ENCODE results near the gene GARRE1.
"Not testable (repeated sequence)": the region's sequence is repeated elsewhere in the genome, so short reads cannot be mapped to it uniquely, and the experiment has no call there.

Gene GARRE1

DNA sequence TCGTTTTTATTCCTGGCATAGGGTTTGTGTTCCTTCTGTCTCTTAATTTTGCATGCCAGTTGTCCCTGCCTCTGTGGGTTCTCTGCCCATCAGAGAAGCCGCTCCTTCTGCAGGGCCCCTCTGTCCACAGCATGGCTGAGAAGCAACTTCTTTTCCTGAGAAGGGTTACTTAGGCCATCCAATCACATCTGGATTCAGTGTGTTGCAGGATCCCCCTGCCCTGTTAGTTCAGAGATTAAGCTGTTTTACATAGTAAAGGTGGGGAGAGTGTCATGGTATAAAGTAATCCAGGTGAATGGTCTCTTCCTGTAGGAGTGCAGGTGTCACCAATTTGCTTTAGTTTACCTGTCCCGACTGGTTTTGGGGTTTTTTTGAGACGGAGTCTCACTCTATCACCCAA is 22.9 kb upstream of the GARRE1 start:
- DNase-seq, result no peak

DNA sequence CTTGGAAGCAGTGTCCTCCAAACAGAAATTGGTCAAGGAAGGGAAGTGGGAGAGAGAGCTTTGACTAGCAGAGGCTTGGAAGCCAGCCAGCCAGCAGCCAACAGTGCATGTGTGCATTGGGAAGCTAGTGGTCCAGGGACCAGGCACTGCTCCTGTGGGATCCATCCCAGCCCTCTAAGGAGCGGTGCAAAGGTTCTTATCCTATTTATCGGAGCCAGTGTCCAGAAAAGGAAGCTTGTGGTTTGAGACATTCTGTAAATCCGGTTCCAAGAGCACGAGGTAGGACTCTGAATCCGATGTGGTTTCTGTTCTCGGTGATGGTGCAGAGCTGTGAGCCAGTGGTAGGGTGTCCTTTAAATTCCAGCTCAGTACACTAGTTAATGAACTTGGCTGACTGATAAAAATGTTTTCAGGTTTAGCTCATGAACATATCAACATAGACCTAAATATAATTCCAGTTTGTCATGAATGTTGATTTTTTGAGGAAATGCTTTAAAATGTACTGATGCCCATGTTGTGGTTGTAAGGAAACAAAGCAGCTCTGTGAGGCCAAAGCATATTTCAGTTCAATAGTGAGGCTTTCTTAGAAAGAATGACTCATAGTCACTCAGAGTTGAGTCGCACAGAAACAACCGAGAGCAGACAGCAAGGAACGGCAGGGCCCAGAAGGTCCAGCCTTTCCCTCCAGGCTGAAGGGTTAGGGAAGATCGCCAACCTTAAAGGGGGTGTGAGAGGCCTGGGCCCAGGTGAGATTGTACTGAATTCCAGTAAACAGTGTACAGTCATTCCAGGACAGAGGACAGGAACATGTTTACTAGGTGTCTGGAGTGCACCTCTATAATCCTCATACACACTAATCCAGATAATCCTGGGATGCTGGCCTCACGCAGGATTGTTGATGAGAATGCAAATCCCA is 21.5 kb upstream of the GARRE1 start:
- no peak for DNase-seq

DNA sequence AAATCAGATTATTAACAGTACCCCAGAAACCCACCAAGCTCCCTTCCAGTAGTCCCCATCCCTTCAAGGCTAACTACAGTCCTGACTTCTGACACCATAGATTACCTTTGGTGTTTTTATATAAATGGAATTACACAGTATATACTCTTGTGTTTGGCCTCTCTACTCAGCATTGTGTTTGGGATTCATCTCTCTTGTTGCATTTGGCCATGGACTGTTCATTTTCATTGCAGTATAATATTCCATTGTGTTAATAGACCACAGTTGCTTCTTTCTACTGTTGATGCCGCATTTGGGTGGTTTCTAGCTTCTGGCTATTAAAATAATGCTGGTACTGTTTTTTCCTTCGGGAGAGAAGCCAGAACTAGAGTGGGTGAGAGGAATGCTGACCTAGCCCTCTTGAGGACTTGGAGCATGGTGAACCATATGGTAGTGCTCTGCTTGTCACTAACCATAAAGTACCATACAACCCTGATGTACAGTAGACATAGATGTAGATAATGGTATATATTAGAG is 18.9 kb upstream of the GARRE1 start:
- no peak for DNase-seq

DNA sequence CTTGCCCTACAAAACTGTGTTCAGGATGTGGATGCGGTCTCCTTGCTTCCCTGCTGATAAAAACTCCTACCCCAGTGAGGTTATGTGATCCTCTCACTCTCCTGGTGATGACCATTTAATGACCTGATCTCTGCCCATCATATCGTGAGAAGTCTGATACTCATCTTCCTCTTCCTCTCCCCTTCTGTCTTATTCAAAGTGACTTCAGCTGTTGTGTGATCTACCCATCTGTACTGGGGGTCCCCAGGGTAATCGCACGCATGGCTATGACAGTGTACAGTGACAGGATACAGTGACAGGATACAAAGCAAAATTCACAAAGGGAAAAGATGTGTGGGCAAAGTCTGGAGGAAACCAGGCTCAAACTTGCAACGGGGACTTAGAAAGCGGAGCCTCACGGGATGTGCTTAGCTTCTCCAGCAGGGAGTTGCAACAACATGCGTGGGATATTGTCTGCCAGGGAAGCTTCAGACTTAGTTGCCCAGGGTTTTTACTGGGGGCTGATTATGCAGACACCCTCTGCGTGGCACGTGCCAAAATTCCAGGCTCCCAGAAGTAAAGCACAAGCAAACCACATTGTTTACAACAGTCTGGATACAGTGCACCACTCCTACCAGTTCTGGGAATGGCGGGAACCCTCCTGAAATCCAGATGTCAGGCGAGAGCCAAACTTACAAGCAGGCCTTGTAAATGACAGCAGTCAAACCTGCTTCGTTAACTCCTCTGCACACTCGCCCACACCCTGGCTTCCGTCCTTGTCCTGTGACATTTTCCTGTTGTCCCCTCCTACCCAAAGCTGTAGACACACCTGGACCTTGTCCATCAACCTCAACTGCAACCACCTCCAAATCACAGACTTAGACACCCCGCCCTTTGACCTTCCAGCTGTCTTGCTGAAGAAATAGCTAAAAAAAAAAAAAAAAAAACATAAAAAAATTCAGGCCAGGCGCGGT is 18.0 kb upstream of the GARRE1 start:
- no peak for DNase-seq

DNA sequence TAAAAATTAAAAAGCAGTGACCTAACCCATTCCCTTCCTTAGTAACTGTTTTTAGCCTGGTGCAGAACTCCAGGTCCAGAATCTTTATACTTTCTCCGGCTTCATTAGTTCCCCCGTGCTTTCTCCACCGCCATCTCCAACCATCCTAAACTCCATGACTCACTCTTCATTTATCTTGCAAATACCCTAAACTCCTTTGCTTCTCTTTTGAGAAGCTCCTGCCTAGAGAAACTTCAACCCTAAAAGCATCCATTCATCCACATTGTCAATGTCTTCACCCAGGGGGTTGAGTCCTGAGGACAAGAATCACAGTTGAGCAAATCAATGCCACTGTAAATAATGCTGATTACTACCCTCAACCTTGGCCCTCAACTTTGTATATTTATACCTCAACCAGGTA is 17.1 kb upstream of the GARRE1 start:
- DNase-seq, result no peak

DNA sequence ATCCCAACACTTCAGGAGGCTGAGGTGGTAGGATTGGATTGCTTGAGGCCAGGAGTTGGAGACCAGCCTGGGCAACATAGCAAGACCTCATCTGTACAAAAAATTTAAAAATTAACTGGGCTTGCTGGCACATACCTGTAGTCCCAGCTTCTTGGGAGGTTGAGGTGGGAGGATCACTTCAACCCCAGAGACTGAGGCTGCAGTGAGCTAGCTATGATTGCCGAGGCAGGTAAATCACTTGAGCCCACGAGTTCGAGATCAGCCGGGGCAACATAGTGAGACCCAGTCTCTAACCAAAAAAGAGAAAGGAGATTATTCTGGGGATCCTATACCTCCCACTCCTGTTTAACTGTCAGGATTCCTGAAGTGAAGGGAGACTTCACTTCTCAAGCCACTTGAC is 16.4 kb upstream of the GARRE1 start:
- DNase-seq, result no peak

DNA sequence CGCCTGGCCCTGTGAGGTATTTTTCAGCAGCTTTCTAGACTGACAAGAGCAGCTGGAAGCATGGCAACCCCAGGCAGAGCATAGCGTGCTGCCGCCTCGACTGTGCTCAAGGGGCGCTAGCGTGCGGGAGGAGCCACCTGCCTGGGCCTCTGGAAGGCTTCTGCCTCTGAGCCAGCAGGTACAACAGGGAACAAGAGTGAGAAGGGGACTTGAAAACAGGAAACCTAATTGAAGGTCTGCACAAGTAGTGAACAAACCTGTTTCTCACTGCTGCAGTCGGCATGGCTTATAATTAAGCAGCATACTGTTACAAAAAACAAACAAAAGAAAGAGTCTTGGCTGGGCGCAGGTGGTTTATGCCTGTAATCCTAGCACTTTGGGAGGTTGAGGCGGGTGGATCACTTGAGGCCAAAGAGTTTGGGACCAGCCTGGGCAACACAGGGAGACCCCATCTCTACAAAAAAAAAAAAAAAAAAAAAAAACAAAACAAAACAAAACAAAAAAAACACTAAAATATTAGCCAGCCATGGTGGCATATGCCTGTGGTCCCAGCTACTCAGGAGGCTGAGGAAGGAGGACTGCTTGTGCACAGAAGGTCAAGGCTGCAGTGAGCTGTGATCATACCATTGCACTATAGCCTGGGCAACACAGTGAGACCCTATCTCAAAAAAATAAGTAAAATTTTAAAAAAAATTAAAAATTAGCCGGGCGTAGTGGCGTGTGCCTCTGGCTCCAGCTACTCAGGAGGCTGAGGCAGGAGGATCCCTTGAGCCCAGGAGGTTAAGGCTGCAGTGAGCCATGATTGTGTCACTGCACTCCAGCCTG is 12.6 kb upstream of the GARRE1 start:
- no peak for DNase-seq

DNA sequence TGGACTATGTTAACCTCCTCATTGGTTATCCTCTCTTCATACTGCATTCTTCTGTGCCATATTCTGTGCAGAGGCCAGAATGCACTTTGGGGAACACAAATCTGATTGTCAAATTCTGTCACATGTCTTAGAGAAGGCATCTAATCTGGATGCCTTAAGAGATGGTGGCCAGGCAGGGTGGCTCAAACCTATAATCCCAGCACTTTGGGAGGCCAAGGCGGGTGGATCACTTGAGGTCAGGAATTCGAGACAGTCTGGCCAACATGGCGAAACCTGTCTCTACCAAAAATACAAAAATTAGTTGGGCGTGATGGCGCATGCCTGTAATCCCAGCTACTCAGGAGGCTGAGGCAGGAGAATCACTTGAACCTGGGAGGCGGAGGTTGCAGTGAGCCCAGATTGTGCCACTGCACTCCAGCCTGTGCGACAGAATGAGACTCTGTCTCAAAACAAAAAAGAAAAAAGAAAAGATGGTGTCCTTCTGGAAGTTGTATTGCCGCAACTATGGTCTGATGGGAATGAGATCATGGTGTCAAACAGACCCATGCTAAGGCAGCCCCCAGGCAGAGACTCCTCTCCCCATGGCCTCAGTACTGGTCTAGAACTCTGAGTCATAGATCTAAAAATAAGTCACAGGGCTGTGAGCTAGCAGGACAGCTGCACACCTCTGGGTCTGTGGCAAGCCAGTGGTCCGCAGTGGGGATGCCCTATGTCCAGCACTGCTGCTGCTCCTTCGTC is 11.0 kb upstream of the GARRE1 start:
- not testable (repeated sequence) for DNase-seq

DNA sequence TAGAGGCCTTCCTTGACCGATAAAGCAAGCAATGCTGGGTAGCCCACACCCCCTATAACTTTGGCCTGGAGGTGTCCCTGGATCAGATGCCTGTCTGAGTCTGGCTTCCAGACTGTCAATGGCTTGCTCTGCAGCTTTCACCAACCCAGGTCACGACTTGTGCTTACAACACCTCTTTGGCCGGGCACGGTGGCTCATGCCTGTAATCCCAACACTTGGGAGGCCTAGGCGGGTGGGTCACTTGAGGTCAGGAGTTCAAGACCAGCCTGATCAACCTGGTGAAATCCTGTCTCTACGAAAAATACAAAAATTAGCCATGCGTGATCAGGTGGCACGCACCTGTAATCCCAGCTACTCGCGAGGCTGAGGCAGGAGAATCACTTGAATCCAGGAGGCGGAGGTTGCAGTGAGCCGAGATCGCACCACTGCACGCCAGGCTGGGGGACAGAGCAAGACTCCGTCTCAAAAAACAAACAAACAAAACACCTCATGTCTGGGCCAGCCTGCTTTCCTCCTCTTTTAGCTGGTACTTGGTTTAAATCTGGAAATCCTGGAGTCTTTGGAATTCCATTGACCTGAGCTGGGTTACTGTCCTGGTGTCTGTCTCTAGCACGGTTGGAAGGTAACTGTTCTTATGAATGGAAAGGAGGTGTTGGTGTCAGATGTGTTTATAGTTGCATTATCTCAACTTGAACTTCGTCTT is 10.3 kb upstream of the GARRE1 start:
- no peak for DNase-seq

DNA sequence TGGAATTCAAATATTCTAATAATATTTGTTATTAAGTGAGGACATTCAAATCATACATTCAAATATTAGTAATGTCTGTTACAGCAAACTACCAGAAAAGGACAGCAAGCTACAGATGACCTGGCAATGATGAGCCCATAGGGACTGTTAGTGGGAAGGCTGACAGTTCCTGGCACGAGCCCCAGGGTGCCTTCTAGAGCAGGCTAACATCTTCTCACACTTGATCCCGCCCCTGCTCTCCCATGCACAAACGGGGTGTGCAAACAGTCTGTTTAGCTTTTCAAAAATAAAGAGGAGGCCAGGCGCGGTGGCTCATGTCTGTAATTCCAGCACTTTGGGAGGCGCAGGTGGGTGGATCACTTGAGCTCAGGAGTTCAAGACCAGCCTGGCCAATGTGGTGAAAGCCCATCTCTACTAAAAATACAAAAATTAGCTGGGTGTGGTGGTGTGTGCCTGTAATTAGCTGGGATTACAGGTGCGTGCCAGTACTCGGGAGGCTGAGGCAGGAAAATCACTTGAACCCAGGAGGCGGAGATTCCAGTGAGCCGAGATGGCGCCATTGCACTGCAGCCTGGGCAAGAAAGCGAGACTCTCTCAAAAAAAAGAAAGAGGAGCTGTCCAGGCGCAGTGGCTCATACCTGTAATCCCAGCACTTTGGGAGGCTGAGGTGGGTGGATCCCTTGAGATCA is 9.6 kb upstream of the GARRE1 start:
- no peak for DNase-seq

DNA sequence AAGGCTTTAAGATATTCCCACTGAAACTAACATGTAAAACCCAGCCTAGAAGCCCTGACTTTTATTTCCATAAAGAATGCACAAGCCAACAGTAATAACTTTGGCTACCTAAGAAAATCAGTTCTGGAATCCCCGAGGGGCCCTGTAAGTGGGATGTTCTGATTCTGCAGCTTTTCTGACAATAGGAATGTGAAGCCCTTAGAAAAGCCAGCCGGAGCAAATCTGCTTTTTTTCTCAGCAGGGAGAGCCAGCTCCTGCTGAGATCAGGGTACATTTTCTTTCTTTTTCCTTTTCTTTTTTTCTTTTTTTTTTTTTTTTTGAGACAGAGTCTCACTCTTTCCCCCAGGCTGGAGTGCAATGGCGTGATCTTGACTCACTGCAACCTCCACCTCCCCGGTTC is 8.0 kb upstream of the GARRE1 start:
- DNase-seq, result no peak

DNA sequence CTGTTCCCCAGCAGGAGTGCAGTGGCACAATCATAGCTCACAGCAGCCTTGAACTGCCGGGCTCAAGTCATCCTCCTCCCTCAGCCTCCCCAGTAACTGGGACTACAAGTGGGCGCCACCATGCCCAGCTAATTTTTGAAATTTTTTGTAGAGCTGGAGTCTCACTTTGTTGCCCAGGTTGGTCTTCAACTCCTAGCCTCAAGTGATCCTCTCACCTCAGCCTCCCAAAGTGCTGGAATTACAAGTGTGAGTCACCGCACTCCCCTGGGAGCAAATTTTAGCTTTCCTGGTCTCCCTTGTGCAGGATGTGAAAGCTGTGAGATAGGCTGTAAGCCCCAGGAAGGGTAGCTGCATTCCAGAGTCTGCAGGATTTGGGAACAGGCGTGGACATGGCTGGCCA is 5.4 kb upstream of the GARRE1 start:
- DNase-seq, result no peak

DNA sequence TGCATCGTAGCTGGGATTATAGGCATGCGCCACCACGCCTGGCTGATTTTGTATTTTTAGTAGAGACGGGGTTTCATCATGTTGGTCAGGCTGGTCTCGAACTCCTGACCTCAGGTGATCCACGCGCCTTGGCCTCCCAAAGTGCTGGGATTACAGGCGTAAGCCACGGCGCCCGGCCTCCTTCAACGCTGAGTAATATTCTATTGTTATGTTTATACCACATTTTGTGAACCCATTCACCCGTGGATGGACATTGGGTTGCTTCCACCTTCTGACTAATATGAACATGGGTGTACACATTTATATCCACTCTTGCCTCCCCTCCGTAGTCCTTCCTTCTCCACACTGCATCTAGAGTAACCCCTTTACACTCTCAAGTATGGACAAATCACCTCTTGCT is 1.2 kb upstream of the GARRE1 start:
- not testable (repeated sequence) for DNase-seq

DNA sequence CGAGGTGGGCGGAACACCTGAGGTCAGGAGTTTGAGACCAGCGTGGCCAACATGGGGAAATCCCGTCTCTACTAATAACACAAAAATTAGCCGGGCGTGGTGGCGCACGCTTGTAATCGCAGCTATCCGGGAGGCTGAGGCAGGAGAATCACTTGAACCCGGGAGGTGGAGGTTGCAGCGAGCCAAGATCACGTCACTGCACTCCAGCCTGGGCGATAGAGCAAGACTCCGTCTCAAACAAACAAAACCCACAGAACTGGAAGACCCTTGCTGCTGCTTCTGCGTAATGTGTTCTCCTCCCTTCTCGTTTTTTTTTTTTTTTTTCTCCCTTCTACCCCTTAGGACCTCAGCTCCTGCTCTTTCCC is 691 bp upstream of the GARRE1 start:
- not testable (repeated sequence) for DNase-seq

DNA sequence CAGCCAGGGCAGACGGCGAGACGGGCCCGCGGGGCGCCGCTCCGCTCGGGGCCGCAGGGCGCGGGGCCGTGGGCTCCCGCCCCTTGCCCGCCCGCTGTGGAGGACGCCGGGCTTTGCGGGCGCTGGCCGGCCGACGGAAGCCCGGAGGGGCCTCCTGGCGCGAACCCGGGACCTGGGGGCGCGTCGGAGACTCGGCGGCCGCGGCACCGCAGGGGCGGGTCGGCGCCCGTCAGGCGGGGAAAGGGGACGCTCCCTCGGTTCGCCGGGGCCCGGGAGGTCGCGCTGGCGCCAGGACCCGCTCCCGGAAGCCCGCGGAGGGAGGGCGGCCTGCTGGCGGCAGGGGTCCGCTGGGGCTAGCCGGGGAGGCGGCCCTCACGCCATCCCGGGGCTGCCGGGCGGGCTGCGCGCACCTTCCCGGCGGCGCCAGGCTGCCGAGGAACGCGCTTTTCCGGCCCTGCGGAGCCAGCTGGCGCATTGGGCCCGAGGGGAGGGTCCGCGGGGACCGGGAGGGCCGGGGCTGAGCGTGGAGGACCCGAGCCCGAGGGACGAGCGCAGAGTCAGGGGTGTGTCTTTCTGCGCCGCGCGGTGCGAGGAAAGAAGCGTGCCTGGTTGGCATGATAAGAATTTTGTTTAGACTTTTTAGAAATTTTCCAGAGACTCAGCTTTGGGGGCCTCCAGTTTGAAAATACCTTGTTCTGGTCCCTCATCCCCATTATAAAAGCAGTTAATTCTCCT is 511 bp downstream of the GARRE1 start:
- DNase-seq, result peak; percentile 19

DNA sequence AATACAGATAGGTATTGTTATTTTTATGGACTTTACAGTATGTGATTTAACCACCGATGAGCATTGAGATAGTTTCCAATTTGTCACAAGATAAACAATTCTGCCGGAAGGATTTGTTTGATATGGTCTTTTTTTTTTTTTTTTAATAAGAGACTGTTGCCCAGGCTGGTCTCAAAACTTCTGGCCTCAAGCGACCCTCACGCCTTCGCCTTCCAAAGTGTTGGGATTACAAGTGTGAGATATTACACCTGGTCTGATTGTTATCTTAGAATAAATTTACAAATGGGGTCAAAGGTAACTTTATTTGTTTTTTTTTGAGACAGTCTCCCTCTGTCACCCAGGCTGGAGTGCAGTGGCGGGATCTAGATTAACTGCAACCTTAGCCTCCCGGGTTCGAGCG is 1.2 kb downstream of the GARRE1 start:
- DNase-seq, result no peak

DNA sequence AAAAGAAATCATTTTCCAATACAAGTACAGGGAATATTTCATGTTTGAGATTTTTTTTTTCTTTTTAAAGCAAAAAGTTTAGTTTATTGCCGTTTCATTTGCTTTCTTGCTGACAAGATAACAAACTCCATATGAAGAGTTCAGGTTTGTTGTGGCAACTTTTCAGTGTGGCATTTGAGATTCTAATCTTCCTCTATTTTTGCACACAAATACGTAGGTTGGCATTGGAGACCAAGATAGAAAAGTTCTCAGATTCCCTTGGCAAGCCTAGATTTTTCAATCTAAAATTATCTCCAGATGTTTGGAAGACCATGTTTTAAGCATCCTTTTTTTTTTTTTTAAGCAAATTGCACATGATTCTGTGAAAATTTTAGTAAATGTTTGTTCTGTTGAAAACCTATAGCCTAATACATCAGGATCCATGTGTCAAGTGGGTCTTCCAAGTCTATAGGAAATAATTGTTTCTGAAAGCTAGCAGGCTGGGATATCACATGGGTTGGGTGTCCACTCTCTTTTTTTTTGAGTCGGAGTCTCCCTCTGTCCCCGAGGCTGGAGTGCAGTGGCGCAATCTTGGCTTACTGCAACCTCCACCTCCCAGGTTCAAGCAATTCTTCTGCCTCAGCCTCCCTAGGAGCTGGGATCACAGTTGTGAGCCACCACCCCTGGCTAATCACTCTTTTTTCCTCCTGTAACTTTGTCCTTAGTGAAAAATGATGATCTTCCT is 2.6 kb downstream of the GARRE1 start:
- DNase-seq, result no peak

DNA sequence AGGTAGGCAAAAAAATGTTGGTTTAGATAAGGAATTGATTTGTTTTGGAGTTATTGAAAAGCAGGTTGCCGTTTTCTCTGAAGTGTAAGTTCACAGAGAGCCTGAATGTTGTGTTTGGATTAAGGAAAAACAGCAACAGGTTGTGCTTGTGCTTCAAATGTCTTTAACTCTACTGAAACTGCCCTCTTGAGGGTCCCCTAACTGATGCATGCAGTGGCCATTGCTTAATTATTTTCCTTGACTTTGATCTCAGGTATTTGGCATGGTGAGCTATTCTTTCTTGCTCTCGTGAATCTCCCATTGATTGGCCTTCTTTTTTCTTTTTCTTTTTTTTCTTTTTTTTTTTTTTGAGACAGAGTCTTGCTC is 3.2 kb downstream of the GARRE1 start:
- no peak for DNase-seq

DNA sequence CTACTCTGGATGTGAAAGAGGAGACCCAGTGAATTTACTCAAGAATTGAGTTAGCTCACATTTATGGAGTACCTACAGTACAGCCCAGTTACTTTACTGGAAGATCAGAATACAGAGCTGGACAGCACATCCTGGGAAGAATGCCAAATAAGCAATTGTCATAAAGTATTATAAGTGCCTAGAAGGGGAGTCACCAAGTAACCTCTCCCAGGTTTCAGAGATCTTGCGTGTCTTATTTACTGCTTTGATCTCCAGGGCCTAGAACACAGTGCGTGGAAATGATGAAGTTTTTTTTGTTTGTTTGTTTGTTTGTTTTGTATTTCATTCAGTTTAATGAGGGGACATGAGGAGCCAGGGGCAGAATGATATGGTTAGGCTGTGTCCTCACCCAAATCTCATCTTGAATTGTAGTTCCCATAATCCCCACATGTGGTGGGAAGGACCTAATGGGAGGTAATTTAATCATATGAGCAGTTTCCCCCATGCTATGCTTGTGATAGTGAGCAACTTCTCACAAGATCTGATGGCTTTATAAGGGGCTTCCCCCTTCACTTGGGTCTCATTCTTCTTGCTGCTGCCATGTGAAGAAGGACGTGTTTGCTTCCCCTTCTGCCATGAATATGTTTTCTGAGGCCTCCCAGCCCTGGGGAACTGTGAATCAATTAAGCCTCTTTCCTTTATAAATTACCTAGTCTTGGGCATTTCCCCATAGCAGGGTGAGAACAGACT is 5.2 kb downstream of the GARRE1 start:
- DNase-seq, result no peak

Measured in CD4-positive, alpha-beta T cell treated with Interleukin-10 for 1 hour (primary cell).